Neural progenitor cell (in vitro differentiated cells): ENCODE results near the gene ARTN. TPM values are rescaled to one million over a fixed set of nuclear protein-coding genes. Genes with fewer than 3 reads are reported as not detected.

Experiments used
- DNase-seq: peaks from one replicate; pipeline ENCODE4 v3.0.0-alpha.2; 2016; ENCODE audit warnings: low spot score
- H2AFZ ChIP-seq: fragments of 200-600 bp; sonication (generic); replicated peaks from 2 replicates; pipeline ENCODE4 v1.6.1; 2016; ENCODE audit warnings: antibody characterized with exemption
- H3F3A ChIP-seq: fragments of 200-600 bp; sonication (generic); 2 replicates; pipeline ENCODE4 v1.6.1; 2016; ENCODE audit warnings: antibody characterized with exemption, low read depth
- H3K27ac ChIP-seq: fragments of 200-600 bp; sonication (generic); 2 replicates; pipeline ENCODE4 v1.5.1; 2016; ENCODE audit warnings: mild to moderate bottlenecking
- H3K27me3 ChIP-seq: fragments of 200-600 bp; sonication (generic); 2 replicates; pipeline ENCODE4 v1.6.1; 2016; ENCODE audit warnings: mild to moderate bottlenecking, moderate library complexity
- H3K36me3 ChIP-seq: fragments of 200-600 bp; sonication (generic); 2 replicates; pipeline ENCODE4 v1.5.1; 2016
- H3K4me1 ChIP-seq: fragments of 200-600 bp; sonication (generic); 2 replicates; pipeline ENCODE4 v1.6.1; 2016; ENCODE audit warnings: mixed run types
- H3K4me2 ChIP-seq: fragments of 200-600 bp; sonication (generic); 2 replicates; pipeline ENCODE4 v1.6.1; 2016
- H3K4me3 ChIP-seq: fragments of 200-600 bp; sonication (generic); 2 replicates; pipeline ENCODE4 v1.5.1; 2016
- H3K79me2 ChIP-seq: fragments of 200-600 bp; sonication (generic); 2 replicates; pipeline ENCODE4 v1.6.1; 2016; ENCODE audit warnings: low read depth
- H3K9ac ChIP-seq: fragments of 200-600 bp; sonication (generic); 2 replicates; pipeline ENCODE4 v1.6.1; 2016
- H3K9me3 ChIP-seq: fragments of 200-600 bp; sonication (generic); 2 replicates; pipeline ENCODE4 v1.5.1; 2016; ENCODE audit warnings: low read depth
- H4K20me1 ChIP-seq: fragments of 200-600 bp; sonication (generic); 2 replicates; pipeline ENCODE4 v1.6.1; 2016; ENCODE audit warnings: low read depth
- H3K27ac Mint-ChIP-seq: 3 replicates; pipeline ENCODE4 v1.8.0; 2021; ENCODE audit warnings: mixed read lengths
- H3K27me3 Mint-ChIP-seq: 2 replicates; pipeline ENCODE4 v1.8.0; 2022; ENCODE audit warnings: low read depth, mild to moderate bottlenecking, inconsistent platforms, moderate library complexity, mixed read lengths; ENCODE audit not compliant: insufficient read depth
- H3K36me3 Mint-ChIP-seq: 3 replicates; pipeline ENCODE4 v1.8.0; 2021; ENCODE audit warnings: mixed read lengths
- H3K4me1 Mint-ChIP-seq: 3 replicates; pipeline ENCODE4 v1.8.0; 2021; ENCODE audit warnings: mixed read lengths
- H3K4me3 Mint-ChIP-seq: 3 replicates; pipeline ENCODE4 v1.8.0; 2021; ENCODE audit warnings: mild to moderate bottlenecking, moderate library complexity, mixed read lengths
- H3K9me3 Mint-ChIP-seq: 3 replicates; pipeline ENCODE4 v1.8.0; 2020; ENCODE audit warnings: mixed read lengths
- EZH2 ChIP-seq: fragments of 200-600 bp; sonication (generic); IDR thresholded peaks from 2 replicates; pipeline ENCODE4 v1.6.1; 2017; ENCODE audit warnings: antibody characterized with exemption, mild to moderate bottlenecking, moderate library complexity
- EZH2phosphoT487 ChIP-seq: fragments of 200-600 bp; sonication (generic); IDR thresholded peaks from 2 replicates; pipeline ENCODE4 v1.6.1; 2017; ENCODE audit warnings: antibody characterized with exemption
- total RNA-seq: library from RNA; depleted of rRNA; stranded (reverse); fragments of >200 nt; gene quantifications from 2 replicates; pipeline ENCODE4 v1.2.3, GENCODE V29; 2015; ENCODE audit warnings: low replicate concordance
- TF ChIP-seq, protein P1 (sequence below): fragments of 200-600 bp; sonication (generic); IDR thresholded peaks from 2 replicates; pipeline ENCODE4 v1.5.1; 2017; ENCODE audit warnings: antibody characterized with exemption, mild to moderate bottlenecking

The ARTN gene
- total RNA-seq, 1 donor from 2014 or later, result 4.1 TPM

GRCh38 chr1:43957407-43958040 is 23.9 kb downstream of the ARTN start:
- H3K4me1 Mint-ChIP-seq, result peaks cover 11% of the 10 kb centered on the region
- no peak for DNase-seq
- H3K27ac Mint-ChIP-seq, result no peak overlapping the region
- H3K27ac ChIP-seq, result no peak overlapping the region
- peaks cover 7% of the 10 kb centered on the region for H3K79me2 ChIP-seq
- no peak overlapping the region for H3K4me2 ChIP-seq
- H4K20me1 ChIP-seq, result peaks cover 18% of the 10 kb centered on the region
- H3K36me3 ChIP-seq, result no peaks in the 10 kb centered on the region
- no peak for TF ChIP-seq EZH2phosphoT487
- TF ChIP-seq, protein P1, sequence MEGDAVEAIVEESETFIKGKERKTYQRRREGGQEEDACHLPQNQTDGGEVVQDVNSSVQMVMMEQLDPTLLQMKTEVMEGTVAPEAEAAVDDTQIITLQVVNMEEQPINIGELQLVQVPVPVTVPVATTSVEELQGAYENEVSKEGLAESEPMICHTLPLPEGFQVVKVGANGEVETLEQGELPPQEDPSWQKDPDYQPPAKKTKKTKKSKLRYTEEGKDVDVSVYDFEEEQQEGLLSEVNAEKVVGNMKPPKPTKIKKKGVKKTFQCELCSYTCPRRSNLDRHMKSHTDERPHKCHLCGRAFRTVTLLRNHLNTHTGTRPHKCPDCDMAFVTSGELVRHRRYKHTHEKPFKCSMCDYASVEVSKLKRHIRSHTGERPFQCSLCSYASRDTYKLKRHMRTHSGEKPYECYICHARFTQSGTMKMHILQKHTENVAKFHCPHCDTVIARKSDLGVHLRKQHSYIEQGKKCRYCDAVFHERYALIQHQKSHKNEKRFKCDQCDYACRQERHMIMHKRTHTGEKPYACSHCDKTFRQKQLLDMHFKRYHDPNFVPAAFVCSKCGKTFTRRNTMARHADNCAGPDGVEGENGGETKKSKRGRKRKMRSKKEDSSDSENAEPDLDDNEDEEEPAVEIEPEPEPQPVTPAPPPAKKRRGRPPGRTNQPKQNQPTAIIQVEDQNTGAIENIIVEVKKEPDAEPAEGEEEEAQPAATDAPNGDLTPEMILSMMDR, result no peak
- no peak for TF ChIP-seq EZH2
- peaks cover 11% of the 10 kb centered on the region for H3K4me1 ChIP-seq
- H2AFZ ChIP-seq, result no peak overlapping the region
- H3K27me3 ChIP-seq, result no peaks in the 10 kb centered on the region
- H3K4me3 Mint-ChIP-seq, result peak overlapping the region; percentile 7
- no peaks in the 10 kb centered on the region for H3K9me3 ChIP-seq
- H3K36me3 Mint-ChIP-seq, result peaks cover 15% of the 10 kb centered on the region
- H3K9ac ChIP-seq, result no peak overlapping the region
- no peaks in the 10 kb centered on the region for H3K9me3 Mint-ChIP-seq
- H3F3A ChIP-seq, result peaks cover 9% of the 10 kb centered on the region
- H3K4me3 ChIP-seq, result no peak overlapping the region
- no peaks in the 10 kb centered on the region for H3K27me3 Mint-ChIP-seq

- Mint-ChIP-seq H3K4me1 (peaks cover under 1% of the 10 kb centered on the region), H3K27me3 (no peaks in the 10 kb centered on the region), H3K36me3 (peaks cover 15% of the 10 kb centered on the region), H3K27ac (no peak overlapping the region), H3K9me3 (no peaks in the 10 kb centered on the region), H3K4me3 (no peak overlapping the region)
- Histone ChIP-seq H3K4me1 (peaks cover under 1% of the 10 kb centered on the region), H4K20me1 (peaks cover 8% of the 10 kb centered on the region), H2AFZ (no peak overlapping the region), H3K79me2 (peaks cover 3% of the 10 kb centered on the region), H3K27me3 (no peaks in the 10 kb centered on the region), H3K9me3 (no peaks in the 10 kb centered on the region), H3K4me2 (no peak overlapping the region), H3K4me3 (no peak overlapping the region), H3K9ac (no peak overlapping the region), H3K27ac (no peak overlapping the region), H3K36me3 (no peaks in the 10 kb centered on the region), H3F3A (no peaks in the 10 kb centered on the region)
- no peak for DNase-seq
- TF ChIP-seq, protein P1, result no peak
- TF ChIP-seq EZH2, result no peak
- TF ChIP-seq EZH2phosphoT487, result no peak
Observed at GRCh38 chr1:43958351-43959255, 25.0 kb downstream of the ARTN start.

GRCh38 chr1:43960798-43961197 is 27.2 kb downstream of the ARTN start:
- Mint-ChIP-seq H3K27ac (no peak overlapping the region), H3K36me3 (peaks cover 15% of the 10 kb centered on the region), H3K4me1 (no peaks in the 10 kb centered on the region), H3K27me3 (no peaks in the 10 kb centered on the region), H3K4me3 (no peak overlapping the region), H3K9me3 (no peaks in the 10 kb centered on the region)
- DNase-seq, result no peak
- no peak overlapping the region for H2AFZ ChIP-seq
- no peaks in the 10 kb centered on the region for H3K27me3 ChIP-seq
- no peak overlapping the region for H3K4me2 ChIP-seq
- no peaks in the 10 kb centered on the region for H3K36me3 ChIP-seq
- H4K20me1 ChIP-seq, result no peaks in the 10 kb centered on the region
- no peak overlapping the region for H3K9ac ChIP-seq
- no peak overlapping the region for H3K27ac ChIP-seq
- no peaks in the 10 kb centered on the region for H3F3A ChIP-seq
- no peaks in the 10 kb centered on the region for H3K79me2 ChIP-seq
- TF ChIP-seq EZH2phosphoT487, result no peak
- TF ChIP-seq, protein P1, result no peak
- no peak for TF ChIP-seq EZH2
- no peaks in the 10 kb centered on the region for H3K4me1 ChIP-seq
- no peaks in the 10 kb centered on the region for H3K9me3 ChIP-seq
- H3K4me3 ChIP-seq, result no peak overlapping the region
